ENCODE results near the gene TPPP3. TPM values are rescaled to one million over a fixed set of nuclear protein-coding genes. Genes with fewer than 3 reads are reported as not detected.

The TPPP3 gene
- total RNA-seq, 1 experiment from 2014 or later, result 0.28 TPM

DNA sequence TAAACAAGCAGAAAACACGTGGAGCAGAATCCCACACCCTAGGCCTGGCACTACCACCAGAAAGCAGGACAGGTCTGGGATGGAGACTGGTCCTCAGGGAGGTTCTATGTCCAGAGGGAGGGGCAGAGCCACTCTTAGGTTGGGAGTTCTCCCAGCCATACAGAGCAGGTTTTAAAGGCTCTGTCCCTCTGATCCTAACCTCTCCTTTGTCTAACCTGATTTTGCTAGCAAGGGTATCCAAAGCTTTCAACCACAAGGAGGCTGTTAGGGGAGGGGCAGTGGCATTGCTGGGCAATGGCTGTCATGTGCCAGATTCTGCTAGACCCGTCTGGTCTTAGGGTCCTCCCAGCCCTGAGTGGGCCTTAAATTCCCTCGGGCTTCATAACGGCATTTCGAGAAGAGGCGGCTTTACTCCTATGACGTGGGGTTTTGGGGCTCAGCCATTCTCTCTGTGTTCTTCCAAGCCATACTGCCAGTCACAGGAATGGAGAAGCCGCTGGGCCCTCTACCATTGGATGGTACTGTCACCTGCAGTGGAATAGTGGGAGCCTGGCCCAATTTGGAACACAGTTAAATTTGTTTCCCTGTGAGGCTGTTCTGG, 5.7 kb downstream of the TPPP3 start:
- no peak for DNase-seq (ENCODE audit: low spot score)
- no peak overlapping the region for H3K27ac ChIP-seq (ENCODE audit: low read depth, low read length, poor library complexity, severe bottlenecking)
- H3K36me3 ChIP-seq (ENCODE audit: insufficient read depth, low read length, poor library complexity, severe bottlenecking), result no peaks in the 10 kb centered on the region
- intact Hi-C loops (cut with micrococcal nuclease; ENCODE audit: unreplicated experiment), result no loop called here
- no TSS peak for BruUV-seq (replicated peaks)
- no peak for TF ChIP-seq EZH2 (IDR thresholded peaks at IDR 0.05; ENCODE audit: borderline replicate concordance, low read depth, low read length, poor library complexity, severe bottlenecking)
- TF ChIP-seq, protein P1, sequence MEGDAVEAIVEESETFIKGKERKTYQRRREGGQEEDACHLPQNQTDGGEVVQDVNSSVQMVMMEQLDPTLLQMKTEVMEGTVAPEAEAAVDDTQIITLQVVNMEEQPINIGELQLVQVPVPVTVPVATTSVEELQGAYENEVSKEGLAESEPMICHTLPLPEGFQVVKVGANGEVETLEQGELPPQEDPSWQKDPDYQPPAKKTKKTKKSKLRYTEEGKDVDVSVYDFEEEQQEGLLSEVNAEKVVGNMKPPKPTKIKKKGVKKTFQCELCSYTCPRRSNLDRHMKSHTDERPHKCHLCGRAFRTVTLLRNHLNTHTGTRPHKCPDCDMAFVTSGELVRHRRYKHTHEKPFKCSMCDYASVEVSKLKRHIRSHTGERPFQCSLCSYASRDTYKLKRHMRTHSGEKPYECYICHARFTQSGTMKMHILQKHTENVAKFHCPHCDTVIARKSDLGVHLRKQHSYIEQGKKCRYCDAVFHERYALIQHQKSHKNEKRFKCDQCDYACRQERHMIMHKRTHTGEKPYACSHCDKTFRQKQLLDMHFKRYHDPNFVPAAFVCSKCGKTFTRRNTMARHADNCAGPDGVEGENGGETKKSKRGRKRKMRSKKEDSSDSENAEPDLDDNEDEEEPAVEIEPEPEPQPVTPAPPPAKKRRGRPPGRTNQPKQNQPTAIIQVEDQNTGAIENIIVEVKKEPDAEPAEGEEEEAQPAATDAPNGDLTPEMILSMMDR (conservative IDR thresholded peaks at IDR 0.05; ENCODE audit: low read depth, low read length), result no peak
- H3K27me3 ChIP-seq (replicated peaks; ENCODE audit: insufficient read depth, low read depth, low read length, poor library complexity), result no peaks in the 10 kb centered on the region
- H3K9me3 ChIP-seq (ENCODE audit: low read depth, low read length, poor library complexity, severe bottlenecking), result no peaks in the 10 kb centered on the region
- CTCF ChIA-PET, result no interaction called here
- no peak overlapping the region for H3K4me3 ChIP-seq (ENCODE audit: low read depth, low read length, poor library complexity, severe bottlenecking)
- POLR2A ChIA-PET (ENCODE audit: low non-redundant PET), result no interaction called here
- no peaks in the 10 kb centered on the region for H3K4me1 ChIP-seq (ENCODE audit: insufficient read depth, low read length, poor library complexity, severe bottlenecking)

DNA sequence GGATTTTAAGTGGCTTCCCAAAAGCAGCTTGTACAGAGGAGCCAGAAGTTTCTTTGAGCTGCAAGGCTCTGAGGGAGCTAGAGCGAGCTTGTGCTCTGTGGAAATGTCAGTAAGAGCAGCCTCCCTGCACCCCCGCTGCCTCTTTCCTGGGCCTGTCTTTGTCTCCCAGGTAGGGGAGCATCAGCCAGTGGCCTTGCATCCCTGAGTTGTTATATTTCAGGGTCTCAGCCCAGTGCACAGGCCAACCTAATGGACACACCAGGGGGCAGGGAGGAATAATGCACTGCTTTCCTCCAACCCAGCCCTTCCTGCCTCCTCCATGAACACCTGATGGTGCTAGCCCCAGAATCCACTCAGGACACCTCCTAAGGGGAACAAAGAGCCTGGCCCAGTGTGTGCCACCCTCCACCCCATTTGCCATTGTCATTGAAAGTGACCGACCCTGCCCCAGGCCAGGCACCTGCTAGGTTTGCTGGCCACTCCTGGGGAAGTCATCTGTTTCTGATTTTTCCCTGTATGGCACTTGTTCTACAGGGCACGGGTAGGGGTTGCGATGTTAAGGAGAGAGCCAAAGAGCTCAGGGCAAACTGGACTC, 6.3 kb downstream of the TPPP3 start:
- no TSS peak for BruUV-seq (replicated peaks)
- no peak for DNase-seq (ENCODE audit: low spot score)
- POLR2A ChIA-PET (ENCODE audit: low non-redundant PET), result no interaction called here
- CTCF ChIA-PET, result no interaction called here
- Histone ChIP-seq H3K27me3 (replicated peaks; ENCODE audit: insufficient read depth, low read depth, low read length, poor library complexity) (no peaks in the 10 kb centered on the region), H3K4me3 (ENCODE audit: low read depth, low read length, poor library complexity, severe bottlenecking) (no peak overlapping the region), H3K27ac (ENCODE audit: low read depth, low read length, poor library complexity, severe bottlenecking) (no peak overlapping the region), H3K36me3 (ENCODE audit: insufficient read depth, low read length, poor library complexity, severe bottlenecking) (no peaks in the 10 kb centered on the region), H3K4me1 (ENCODE audit: insufficient read depth, low read length, poor library complexity, severe bottlenecking) (no peaks in the 10 kb centered on the region), H3K9me3 (ENCODE audit: low read depth, low read length, poor library complexity, severe bottlenecking) (no peaks in the 10 kb centered on the region)
- intact Hi-C loops (cut with micrococcal nuclease; ENCODE audit: unreplicated experiment), result no loop called here
- TF ChIP-seq EZH2 (IDR thresholded peaks at IDR 0.05; ENCODE audit: borderline replicate concordance, low read depth, low read length, poor library complexity, severe bottlenecking), result no peak
- TF ChIP-seq, protein P1 (conservative IDR thresholded peaks at IDR 0.05; ENCODE audit: low read depth, low read length), result no peak

DNA sequence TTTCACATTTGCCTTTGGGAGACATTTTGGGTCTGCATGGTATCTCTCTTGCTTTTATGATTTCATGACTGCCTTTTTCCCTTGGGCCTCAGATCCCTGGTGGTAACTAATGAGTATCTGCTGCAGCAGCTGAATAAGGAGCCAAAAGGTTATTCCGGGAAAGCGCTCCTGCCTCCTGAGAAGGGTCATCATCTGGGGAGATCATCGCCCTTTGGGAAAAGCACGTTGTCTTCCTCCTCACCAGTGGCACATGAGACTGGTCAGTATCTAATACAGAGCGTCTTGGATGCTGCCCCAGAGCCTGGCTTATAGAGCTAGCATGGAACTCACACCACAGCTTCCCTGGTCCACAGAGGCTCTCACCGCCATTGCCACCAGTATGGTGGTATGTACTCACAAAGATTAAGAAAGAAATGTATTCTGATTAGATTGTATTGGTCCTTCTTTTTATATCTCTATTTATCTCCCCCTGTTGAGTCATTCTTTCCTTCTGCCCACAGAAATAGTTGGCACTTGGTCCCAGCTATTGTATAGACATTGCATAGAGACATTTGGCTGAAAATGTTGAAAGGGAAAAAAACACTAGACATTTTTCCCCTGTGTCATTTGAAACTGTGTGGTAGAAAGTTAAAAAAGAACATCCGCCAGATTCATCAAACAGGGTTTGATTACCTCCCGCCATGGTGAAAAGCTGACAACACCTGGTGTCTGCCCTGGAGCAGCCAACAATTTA, 8.4 kb downstream of the TPPP3 start:
- BruUV-seq (replicated peaks), result no TSS peak
- POLR2A ChIA-PET (ENCODE audit: low non-redundant PET), result no interaction called here
- TF ChIP-seq, protein P1 (conservative IDR thresholded peaks at IDR 0.05; ENCODE audit: low read depth, low read length), result no peak
- TF ChIP-seq EZH2 (IDR thresholded peaks at IDR 0.05; ENCODE audit: borderline replicate concordance, low read depth, low read length, poor library complexity, severe bottlenecking), result no peak

More for the DNA sequence above, 8.4 kb downstream of the TPPP3 start:
- Histone ChIP-seq H3K27me3 (replicated peaks; ENCODE audit: insufficient read depth, low read depth, low read length, poor library complexity) (no peaks in the 10 kb centered on the region), H3K4me3 (ENCODE audit: low read depth, low read length, poor library complexity, severe bottlenecking) (no peak overlapping the region), H3K27ac (ENCODE audit: low read depth, low read length, poor library complexity, severe bottlenecking) (no peak overlapping the region), H3K36me3 (ENCODE audit: insufficient read depth, low read length, poor library complexity, severe bottlenecking) (no peaks in the 10 kb centered on the region), H3K4me1 (ENCODE audit: insufficient read depth, low read length, poor library complexity, severe bottlenecking) (no peaks in the 10 kb centered on the region), H3K9me3 (ENCODE audit: low read depth, low read length, poor library complexity, severe bottlenecking) (no peaks in the 10 kb centered on the region)
- CTCF ChIA-PET, result no interaction called here
- DNase-seq (ENCODE audit: low spot score), result no peak
- intact Hi-C loops (cut with micrococcal nuclease; ENCODE audit: unreplicated experiment), result no loop called here
